ENCODE measurements around the gene CFAP53.

- TF ChIP-seq EZH2phosphoT487 (IDR thresholded peaks at IDR 0.05; ENCODE audit: insufficient read depth, low read depth) (no peak), EZH2 (IDR thresholded peaks at IDR 0.05; ENCODE audit: insufficient read depth, poor library complexity, severe bottlenecking) (no peak)
Measured at GRCh38 chr18:50287441-50288347, 21.4 kb upstream of the CFAP53 start, which contains the start of gene CXXC1.

Data from GM23248 (cell line).